Fibroblast of the aortic adventitia (primary cell): ENCODE data around the gene KCNQ2. TPM values are rescaled to one million over a fixed set of nuclear protein-coding genes. Genes with fewer than 3 reads are reported as not detected.

ENCODE experiments used
- DNase-seq: peaks from one replicate; pipeline ENCODE4 v3.0.0-alpha.2; 2010; ENCODE audit warnings: low read depth
- H3K4me3 ChIP-seq: 2 replicates; pipeline ENCODE4 v1.5.1; 2011; ENCODE audit warnings: low read depth, mild to moderate bottlenecking, control low read depth, low read length, moderate library complexity
- total RNA-seq: library from RNA; depleted of rRNA; stranded (reverse); fragments of >200 nt; gene quantifications from 2 replicates; pipeline ENCODE4 v1.2.3, GENCODE V29; 2012; ENCODE audit warnings: low replicate concordance
- TF ChIP-seq, protein P1 (sequence below): IDR thresholded peaks from 2 replicates; pipeline ENCODE4 v1.5.1; 2011; ENCODE audit warnings: mild to moderate bottlenecking, low read length, control low read depth, inconsistent platforms; ENCODE audit not compliant: insufficient read depth

Gene KCNQ2
- total RNA-seq, 1 donor, result not detected

DNA sequence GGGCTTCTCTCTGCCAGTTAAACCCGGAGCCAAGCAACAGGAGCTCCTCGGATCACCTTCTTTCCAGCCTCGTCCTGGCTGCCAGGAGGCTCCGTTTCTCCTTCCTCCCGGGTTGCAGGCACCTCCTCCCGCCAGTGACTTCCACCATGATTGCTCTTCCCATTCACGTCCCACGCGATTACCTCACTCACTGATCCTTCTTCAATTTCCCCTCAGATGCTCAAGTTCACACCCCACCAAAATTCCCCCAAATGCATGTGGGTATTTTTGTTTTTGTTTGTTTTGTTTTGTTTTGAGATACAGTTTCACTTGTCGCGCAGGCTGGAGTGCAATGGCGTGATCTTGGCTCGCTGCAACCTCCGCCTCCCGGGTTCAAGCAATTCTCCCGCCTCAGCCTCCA lies 25.1 kb downstream of the KCNQ2 start:
- no peak for DNase-seq
- H3K4me3 ChIP-seq, result no peak overlapping the region
- TF ChIP-seq, protein P1, sequence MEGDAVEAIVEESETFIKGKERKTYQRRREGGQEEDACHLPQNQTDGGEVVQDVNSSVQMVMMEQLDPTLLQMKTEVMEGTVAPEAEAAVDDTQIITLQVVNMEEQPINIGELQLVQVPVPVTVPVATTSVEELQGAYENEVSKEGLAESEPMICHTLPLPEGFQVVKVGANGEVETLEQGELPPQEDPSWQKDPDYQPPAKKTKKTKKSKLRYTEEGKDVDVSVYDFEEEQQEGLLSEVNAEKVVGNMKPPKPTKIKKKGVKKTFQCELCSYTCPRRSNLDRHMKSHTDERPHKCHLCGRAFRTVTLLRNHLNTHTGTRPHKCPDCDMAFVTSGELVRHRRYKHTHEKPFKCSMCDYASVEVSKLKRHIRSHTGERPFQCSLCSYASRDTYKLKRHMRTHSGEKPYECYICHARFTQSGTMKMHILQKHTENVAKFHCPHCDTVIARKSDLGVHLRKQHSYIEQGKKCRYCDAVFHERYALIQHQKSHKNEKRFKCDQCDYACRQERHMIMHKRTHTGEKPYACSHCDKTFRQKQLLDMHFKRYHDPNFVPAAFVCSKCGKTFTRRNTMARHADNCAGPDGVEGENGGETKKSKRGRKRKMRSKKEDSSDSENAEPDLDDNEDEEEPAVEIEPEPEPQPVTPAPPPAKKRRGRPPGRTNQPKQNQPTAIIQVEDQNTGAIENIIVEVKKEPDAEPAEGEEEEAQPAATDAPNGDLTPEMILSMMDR, result no peak

DNA sequence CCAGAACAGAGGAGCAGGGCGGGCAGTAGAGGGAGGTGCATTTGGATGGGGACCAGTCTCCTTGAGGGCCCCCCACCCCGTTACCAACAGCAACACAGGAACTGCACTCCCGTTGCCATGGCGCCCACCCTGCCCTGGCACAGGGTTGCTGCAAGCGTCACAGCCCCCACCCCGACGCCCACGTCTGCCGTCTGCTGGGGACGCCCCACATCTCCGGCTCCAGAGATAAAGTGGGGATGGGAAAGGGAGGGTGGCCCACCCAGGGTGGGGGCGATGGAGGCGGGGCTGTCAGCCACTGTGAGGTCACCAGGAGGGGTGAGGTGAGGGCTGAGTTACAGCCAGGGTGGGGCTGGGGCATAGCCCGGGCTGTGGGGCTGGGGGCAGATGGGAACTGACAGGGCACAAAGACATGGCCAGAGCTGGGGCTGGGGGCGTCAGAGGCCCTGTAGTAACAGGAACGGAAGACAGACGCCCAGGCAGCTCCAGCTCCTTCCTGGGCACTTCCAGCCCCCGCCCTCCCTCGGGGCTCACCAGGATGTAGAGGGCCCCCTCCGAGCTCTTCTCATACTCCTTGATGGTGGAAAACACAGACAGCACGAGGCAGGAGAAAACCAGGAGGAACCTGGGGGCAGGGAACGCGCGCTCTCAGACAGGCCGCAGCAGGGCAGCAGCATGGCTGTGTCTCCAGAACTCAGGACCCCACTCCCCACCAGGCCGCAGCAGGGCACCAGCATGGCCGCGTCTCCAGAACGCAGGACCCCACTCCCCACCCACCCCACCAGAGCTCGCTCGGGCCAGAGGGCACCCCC lies 26.0 kb downstream of the KCNQ2 start:
- TF ChIP-seq, protein P1, result no peak
- no peak for DNase-seq
- H3K4me3 ChIP-seq, result no peak overlapping the region

DNA sequence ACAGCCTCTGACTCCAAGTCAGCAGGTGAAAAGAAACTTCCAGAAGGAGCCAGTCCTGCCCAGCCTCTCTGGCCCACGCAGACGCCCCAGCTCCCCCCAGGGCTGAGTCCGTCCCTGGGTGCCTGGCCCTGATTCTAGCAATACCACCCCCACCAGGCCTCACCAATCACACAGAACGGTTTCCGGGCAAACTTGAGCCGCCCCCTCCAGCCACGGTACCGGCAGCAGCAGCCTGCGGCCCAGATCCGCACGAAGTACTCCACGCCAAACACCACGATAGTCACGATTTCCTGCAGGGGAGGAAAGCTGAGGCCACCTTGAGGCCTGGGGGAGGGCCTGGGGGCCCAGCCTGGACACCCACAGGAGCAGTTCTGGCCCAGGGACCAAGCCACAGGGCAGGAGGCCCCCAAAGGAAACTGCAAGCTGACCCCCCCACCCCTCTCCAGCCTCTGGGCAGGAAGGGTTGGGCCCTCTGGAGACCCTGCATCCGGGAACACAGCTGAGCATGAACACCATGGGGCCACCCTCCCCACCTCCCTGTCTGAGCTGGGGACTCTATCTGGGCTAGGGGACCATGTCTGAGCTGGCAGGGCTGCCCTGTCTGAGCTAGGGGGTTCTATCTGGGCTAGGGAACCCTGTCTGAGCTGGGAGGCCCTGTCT lies 27.2 kb downstream of the KCNQ2 start:
- H3K4me3 ChIP-seq, result no peak overlapping the region
- TF ChIP-seq, protein P1, result no peak
- no peak for DNase-seq

DNA sequence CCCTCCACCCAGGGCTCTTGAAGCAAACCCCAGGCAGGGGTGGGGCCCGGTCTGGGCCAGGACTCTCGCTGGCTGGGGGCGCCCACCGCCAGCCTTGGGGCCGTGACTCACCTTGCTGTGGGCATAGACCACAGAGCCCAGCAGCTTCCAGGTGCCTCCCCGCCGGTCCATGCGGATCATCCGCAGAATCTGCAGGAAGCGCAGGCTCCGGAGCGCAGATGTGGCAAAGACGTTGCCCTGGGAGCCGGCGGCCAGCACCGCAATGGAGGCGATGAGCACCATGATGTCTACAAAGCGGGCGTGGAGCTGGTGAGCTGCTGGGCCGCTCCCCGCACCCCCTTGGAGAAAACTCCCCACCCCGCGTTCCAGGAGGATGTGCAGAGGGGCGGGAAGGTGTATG lies 27.9 kb downstream of the KCNQ2 start:
- TF ChIP-seq, protein P1, result no peak

DNA sequence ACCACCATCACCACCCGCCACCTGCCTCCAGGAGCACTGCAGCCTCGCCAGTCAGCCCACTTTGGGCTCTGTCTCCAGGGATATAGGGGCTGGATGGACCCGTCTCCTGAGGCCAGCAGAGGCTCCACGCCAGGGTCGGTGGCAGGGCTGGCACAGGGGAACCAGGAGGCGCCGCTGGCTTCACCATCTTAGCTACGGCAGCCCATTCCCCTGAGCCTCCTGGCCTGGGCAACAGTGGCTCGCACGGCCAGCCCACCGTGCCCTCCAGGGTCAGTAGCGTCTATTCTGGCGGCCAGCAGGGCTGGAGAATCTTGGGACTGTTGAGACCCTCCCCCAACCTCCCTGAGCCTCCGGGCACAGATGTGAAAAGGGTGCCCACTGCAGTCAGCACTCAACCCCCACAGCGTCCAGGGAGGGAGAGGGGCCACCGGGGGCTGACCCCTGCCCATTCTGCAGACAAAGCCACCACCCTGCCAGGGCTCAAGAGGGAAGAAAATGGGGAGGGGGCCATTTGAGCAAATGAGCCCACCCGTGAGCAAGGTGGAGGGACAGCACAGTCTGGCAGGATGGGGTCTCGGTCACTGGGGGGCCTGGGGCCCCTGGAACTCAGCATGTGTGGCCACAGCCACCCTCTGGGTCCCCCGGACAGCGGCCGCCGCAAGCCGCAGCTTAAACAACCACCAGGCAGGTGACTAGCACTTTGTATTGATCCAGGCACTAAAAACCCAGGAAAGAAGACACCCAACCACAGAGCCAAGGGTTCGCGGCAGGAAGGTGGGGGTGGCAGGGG lies 28.7 kb downstream of the KCNQ2 start:
- DNase-seq, result no peak
- TF ChIP-seq, protein P1, result no peak

More for the DNA sequence above, 27.9 kb downstream of the KCNQ2 start:
- DNase-seq, result no peak
- H3K4me3 ChIP-seq, result no peak overlapping the region

DNA sequence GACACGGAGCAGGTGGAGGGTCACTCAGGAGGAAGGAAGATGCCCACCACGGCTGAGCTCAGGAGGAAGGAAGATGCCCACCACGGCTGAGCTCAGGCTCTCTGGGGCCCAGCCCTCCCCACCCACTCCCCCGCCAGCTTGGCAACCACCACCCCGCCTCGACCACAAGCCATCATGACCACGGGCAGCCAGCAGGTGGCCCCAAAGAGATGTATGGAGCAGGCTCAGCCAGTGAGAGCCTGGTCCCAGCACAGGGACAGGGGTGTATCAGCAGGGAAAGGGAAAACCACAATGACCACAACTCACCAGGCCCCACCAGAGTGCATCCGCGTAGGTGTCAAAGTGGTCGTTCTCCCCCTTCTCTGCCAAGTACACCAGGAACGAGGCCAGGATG lies 30.4 kb downstream of the KCNQ2 start:
- TF ChIP-seq, protein P1, result peak; percentile 34
- DNase-seq, result peak; percentile 14
- H3K4me3 ChIP-seq, result no peak overlapping the region

More for the DNA sequence above, 28.7 kb downstream of the KCNQ2 start:
- H3K4me3 ChIP-seq, result no peak overlapping the region
